GM21423 (cell line): ENCODE results near the gene RET.

Experiments used
- ATAC-seq: cut with Tn5 transposase; IDR thresholded peaks from one replicate; pipeline ENCODE4 v1.9.1; 2021; ENCODE audit warnings: mild to moderate bottlenecking, moderate library complexity; ENCODE audit not compliant: unreplicated experiment

The RET gene

DNA sequence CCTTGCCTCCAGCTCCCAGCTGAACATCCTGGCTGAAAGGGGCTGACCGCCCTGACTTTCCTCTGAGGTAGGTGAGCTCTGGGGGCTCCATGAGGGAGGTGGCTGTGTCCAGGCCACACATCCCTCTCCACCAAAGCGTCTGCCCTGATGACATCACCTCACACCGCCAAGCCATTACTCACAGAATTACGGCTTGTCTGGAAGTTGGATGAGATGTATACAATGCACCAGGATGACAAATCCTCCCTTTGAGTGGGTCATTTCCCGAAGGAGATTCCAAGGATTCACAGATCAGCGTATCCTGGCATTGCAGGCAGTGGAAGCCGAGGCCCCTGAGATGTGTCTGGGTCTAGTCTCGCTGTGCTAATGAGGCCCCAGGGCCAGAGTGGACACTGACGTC is 15.1 kb upstream of the RET start:
- ATAC-seq = no peak

- ATAC-seq = no peak
These were observed 14.3 kb upstream of the RET start for GRCh38 chr10:43062402-43063160.

- ATAC-seq = no peak
These were observed 12.4 kb upstream of the RET start for GRCh38 chr10:43064331-43065075.

DNA sequence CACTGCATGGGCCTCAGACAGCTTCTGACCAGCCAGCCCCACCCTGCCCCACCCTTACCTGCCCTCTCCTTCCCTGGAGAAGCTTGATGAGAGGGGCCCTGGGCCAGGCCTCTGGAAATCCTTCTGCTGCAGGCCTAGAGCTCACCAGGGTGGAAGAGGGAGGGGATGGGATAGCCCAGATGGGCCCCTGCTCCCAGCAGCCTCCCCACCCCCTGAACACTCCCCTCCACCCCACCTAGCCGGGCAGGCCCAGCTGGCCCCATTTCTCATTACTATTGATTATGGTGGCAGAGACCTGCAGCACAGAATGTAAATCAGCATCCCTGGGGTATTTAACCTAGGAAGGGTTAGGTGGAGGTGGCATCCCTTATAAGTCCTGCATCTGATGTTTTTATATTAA is 11.6 kb upstream of the RET start:
- no peak for ATAC-seq

- ATAC-seq = no peak
These were observed 11.1 kb upstream of the RET start for GRCh38 chr10:43065761-43066160.

- ATAC-seq = no peak
These were observed 10.4 kb upstream of the RET start for GRCh38 chr10:43066481-43066880.

DNA sequence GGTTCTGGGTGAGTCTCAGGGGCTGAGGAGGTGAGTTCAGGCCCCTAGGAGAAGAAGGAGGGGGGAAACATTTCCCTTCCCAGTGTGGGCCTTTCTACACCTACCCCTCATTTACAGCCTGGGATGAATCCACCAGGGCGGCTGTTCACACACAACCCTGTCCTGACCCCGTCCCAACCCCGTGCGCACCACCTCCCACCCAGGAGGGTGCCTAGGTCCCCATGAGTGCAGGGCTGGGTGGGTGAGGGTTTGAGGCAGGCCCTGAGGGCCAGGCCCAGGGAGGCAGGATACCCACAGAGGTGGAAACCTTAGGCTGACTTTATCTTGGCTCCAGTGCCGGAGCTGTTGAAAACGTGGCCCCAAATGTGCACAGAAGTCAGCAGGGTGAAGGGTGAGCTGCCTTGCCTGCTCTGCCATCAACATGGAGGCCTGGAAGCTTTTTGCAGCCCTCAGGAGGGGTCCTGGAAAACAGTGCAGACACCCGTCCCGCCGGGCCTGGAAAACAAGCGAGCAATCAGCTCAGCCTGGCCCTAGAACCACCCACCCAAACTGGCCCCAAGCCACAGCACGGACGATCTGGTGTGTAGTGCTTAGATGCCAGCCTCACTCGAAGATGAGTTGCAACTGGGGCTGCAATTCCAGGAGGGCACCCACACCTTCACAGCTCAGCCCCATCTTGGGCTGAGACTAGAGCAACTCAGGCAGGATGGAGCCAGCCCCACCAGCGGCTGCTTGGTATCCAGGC is 9.3 kb upstream of the RET start:
- no peak for ATAC-seq

DNA sequence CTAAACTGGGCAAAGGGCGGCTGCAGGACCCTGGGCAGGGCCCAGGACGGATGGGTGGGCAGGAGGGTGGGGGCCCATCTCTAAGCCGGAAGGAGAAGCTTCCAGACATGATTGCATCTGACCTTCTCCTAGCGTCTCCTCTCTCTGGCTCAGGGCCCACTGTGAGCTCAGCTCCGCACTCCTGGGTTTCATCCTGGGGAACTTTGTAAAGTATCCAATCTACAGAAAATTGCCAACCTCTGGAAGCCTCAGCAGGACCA is 8.8 kb upstream of the RET start:
- no peak for ATAC-seq

DNA sequence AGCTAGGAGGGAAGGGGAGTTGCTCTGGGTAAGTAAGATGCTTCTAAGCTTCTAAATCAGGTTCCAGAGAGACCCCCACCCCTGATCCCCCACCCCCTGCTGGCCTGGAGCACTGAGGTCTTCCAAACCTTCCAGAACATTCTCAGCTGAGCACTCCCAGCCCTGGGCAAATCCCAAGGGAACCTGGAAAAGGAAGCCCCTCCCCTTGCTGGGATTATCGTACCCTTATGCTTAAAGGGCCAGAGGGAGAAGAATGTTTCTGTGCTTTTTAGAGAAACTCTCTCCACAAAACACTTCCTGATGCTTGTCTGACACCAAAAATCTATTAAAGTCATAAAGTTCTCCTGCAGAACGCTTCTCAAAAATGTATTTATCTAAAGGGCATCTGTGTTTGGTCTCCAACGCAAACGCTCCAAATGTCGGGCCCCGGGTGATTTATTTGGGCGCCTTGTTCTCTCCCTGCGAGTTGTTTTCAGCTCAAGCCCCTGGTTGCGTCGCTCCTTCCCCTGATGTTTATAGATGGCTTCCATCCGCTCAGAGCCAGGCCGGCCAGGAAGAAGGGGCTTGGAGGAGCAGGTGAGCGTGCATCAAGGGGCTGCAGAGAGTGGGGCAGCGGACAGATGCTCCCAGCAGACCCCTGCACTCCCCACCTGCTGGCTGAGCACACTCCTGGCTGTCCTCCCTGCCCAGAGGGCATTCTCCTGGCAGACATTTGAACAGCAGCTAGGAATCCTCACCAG is 8.2 kb upstream of the RET start:
- ATAC-seq = no peak

DNA sequence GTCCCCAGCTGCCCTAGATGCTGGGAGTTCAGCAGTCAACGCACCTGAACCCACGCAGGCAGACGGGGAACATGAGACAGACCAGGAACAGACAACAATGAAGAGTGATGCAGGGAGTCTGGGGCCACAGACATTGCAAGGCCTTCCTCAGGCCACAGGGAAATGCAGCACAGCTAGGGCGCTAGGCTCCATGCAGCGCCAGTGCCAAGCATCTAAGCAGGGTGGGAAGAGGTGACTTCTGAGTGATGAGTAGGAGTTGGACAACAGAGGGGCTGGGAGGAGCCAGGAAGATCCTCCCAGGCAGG is 7.7 kb upstream of the RET start:
- no peak for ATAC-seq

DNA sequence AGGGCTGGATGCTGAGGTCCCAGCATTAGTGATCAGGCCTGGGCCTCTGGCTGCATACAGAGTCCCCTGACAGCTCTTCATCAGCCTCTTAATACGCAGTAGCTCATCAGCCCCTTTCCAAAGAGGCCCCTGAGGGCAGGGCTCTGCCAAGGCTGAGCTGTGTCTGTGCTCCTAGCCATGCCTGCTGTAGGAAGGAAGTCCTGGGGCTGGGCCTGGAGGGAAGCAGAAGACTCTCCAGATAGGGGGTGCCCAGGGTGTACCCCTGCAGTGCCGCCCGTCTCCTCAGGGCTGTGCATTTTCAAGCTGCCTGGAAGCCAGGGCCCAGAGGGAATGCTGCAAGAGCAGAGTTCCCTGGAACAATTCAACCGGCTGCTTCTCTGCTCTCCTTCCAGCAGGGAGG is 7.3 kb upstream of the RET start:
- ATAC-seq = no peak

GRCh38 chr10:43070121-43071085 is 6.5 kb upstream of the RET start:
- ATAC-seq = no peak

DNA sequence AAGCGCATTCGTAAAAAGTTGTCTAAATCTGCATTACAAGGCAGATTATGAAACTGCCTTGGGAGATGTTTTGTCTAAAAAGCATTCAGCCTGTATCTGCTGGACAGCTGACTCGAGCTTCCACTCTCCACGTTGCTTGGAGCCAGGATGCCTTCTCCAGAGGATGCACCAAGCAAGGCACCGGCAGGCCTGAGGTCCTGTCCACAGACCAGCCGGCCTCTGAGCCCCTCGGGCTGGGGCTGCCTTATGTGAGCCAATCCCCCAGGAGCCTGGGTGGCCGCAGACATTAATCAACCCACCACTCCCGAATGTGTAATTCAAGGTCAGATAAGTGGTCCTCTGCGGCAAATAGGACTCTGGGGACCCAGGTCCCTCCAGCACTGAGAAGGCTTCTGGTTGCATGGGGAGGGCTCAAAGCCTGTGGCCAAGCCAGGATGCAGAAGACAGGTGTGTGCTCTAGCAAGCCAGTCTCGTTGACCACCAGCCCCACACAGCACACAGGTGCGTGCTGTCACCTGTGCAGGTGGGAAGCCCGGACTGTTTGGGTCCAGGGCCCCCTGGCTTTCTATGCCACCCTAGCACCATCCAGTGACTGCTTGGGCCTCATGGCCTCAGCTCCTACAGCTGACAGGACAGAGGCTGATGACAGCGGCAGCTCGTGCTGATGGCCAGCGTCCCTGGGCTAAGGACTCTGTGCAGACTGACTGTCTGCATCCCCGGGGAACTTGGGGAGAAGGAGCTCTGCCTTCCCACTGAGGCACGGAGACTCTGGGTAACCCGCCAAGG is 4.8 kb upstream of the RET start:
- no peak for ATAC-seq

DNA sequence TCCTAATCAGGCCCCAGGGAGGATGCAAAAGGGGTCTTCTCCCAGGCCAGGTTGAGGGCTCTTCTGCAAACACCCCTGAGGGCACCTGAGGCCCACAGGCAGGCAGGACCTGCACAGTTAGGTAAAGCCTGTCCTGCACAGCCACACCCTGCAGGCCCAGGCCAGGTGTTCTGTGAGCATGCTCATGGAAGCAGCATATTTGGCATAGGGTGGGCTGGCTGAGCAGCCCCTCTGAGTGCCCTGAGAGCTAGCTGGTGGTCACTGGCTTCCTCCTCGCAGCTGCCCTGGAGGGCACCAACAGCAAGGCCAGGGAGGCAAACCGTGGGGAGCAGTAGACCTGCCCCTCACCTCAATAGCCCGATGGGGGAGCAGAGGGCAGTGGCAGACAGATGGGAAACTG is 3.7 kb upstream of the RET start:
- ATAC-seq = no peak

DNA sequence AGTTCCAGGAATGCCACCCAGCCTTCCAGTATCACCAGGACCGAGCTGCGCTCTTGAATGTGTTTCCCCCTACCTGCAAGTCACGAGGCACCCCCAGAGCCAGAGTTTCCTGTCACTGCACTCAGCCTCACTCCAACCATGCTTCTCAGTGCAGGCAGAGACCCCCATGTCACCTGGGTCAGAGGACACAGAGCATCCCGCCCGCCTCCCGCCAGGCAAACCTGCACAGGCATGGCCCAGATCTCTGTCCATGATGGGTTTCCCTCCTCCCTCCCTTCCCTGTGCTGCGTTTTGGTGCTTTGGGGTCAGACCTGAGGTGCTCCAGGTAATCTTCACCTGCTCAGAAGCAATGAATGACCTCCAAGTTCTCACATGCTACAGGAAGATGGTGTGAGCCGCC is 3.1 kb upstream of the RET start:
- no peak for ATAC-seq

DNA sequence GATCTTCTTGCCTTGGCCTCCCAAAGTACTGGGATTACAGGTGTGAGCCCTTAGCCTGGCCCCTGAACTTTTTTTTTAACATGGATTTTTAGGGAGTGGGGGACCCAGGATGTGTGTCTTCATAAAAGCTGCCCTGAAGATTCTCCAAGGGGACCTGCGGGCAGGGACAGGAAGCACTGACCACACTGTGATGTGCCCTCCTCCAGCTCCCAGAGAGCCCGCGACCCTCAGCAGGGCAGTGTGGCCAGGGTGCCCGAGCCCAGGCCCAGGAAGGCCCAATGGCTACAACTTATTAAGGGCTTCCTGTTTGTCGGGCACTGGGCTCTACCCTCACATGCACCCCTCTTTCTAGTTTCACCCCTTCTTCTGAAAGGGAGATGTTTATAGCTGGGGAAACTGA is 2.5 kb upstream of the RET start:
- ATAC-seq = no peak

- ATAC-seq = no peak
These were observed 1.9 kb upstream of the RET start for GRCh38 chr10:43074827-43075611.

- no peak for ATAC-seq
These were observed 1.3 kb upstream of the RET start for GRCh38 chr10:43075612-43076003.

DNA sequence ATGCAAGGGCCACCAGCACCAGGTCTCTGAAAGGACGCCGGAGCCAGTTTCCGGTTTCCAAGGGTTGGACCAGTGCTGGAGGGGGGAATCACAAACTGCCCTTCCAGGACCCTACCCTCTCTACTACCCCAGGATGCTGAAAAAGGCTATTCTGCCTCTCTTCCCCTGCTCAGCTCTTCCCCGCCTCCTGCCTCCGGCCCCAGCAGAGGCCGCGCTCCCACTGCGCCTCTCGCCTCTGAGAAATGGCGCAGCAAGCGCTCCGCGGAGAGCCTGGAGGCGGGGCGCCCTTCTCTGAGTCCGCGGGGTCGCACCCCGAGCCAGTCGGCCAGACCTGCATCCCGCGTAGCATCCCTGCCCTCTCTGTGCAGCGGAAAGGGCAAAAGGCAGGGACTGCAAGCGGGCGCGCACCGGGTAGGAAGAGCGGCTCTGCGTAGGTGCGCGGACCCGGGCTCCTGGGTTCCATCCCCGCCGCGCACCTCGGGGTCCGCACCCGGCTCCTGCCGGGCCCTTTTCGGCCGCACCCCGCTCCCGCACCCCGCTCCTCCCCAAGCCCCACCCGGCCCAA is 476 bp upstream of the RET start:
- no peak for ATAC-seq
